ENCODE data around the gene TMEM139.

GRCh38 chr7:143239813-143240212 is 44.9 kb upstream of the TMEM139 start:
- TF ChIP-seq CTCF (conservative IDR thresholded peaks at IDR 0.05; ENCODE audit: low read depth, low read length) = no peak
- TF ChIP-seq EZH2 (IDR thresholded peaks at IDR 0.05; ENCODE audit: borderline replicate concordance, low read depth, low read length, poor library complexity, severe bottlenecking) = no peak

Data from A673 (cell line).